Chondrocyte (in vitro differentiated cells): ENCODE measurements around the gene PDLIM1. TPM values are rescaled to one million over a fixed set of nuclear protein-coding genes. Genes with fewer than 3 reads are reported as not detected.

ENCODE experiments used
- DNase-seq: peaks from one replicate; pipeline ENCODE4 v3.0.0; 2021; ENCODE audit warnings: mixed read lengths, low spot score
- H3K27ac Mint-ChIP-seq: one replicate; pipeline ENCODE4 v1.8.0; 2021; ENCODE audit warnings: mild to moderate bottlenecking, moderate library complexity, mixed read lengths; ENCODE audit not compliant: unreplicated experiment
- H3K27me3 Mint-ChIP-seq: 2 replicates; pipeline ENCODE4 v1.8.0; 2021; ENCODE audit warnings: low read depth, mixed read lengths
- H3K36me3 Mint-ChIP-seq: 2 replicates; pipeline ENCODE4 v1.8.0; 2021; ENCODE audit warnings: low read depth, mixed read lengths
- H3K4me1 Mint-ChIP-seq: 2 replicates; pipeline ENCODE4 v1.8.0; 2021; ENCODE audit warnings: low read depth, mild to moderate bottlenecking, mixed read lengths
- H3K4me3 Mint-ChIP-seq: one replicate; pipeline ENCODE4 v1.8.0; 2021; ENCODE audit warnings: mild to moderate bottlenecking, moderate library complexity, mixed read lengths; ENCODE audit not compliant: unreplicated experiment
- H3K9me3 Mint-ChIP-seq: 2 replicates; pipeline ENCODE4 v1.8.0; 2021; ENCODE audit warnings: low read depth, mixed read lengths
- CTCF ChIP-seq: fragments of 200-600 bp; sonication (generic); IDR thresholded peaks from 2 replicates; pipeline ENCODE4 v1.5.0; 2021; ENCODE audit warnings: antibody characterized with exemption, mild to moderate bottlenecking, moderate library complexity
- total RNA-seq: library from RNA; stranded (reverse); gene quantifications from 3 replicates; pipeline ENCODE4 v1.2.1, GENCODE V29; 2021

PDLIM1 gene
- total RNA-seq, 1 donor from 2014 or later = 110 TPM

- peak overlapping the region; percentile 56 for H3K4me3 Mint-ChIP-seq
- no peak for DNase-seq
- H3K9me3 Mint-ChIP-seq = no peaks in the 10 kb centered on the region
- no peaks in the 10 kb centered on the region for H3K27me3 Mint-ChIP-seq
- TF ChIP-seq CTCF = no peak
- peaks cover 55% of the 10 kb centered on the region for H3K4me1 Mint-ChIP-seq
- H3K27ac Mint-ChIP-seq = peak overlapping the region; percentile 98
- peaks cover 10% of the 10 kb centered on the region for H3K36me3 Mint-ChIP-seq
Measured at GRCh38 chr10:95273393-95274312, 17.1 kb downstream of the PDLIM1 start.

- Mint-ChIP-seq H3K4me3 (peak overlapping the region; percentile 34), H3K27ac (peak overlapping the region; percentile 96), H3K27me3 (no peaks in the 10 kb centered on the region), H3K9me3 (no peaks in the 10 kb centered on the region), H3K4me1 (peaks cover 44% of the 10 kb centered on the region), H3K36me3 (peaks cover 20% of the 10 kb centered on the region)
- DNase-seq = no peak
- TF ChIP-seq CTCF = no peak
Measured at GRCh38 chr10:95268438-95268837, 22.4 kb downstream of the PDLIM1 start.

- no peak for DNase-seq
- Mint-ChIP-seq H3K9me3 (no peaks in the 10 kb centered on the region), H3K27ac (no peak overlapping the region), H3K4me1 (peaks cover 47% of the 10 kb centered on the region), H3K4me3 (no peak overlapping the region), H3K27me3 (no peaks in the 10 kb centered on the region), H3K36me3 (peaks cover 23% of the 10 kb centered on the region)
- TF ChIP-seq CTCF = no peak
Measured at GRCh38 chr10:95267251-95267650, 23.6 kb downstream of the PDLIM1 start.

- TF ChIP-seq CTCF = no peak
- peaks cover 23% of the 10 kb centered on the region for H3K36me3 Mint-ChIP-seq
- H3K4me3 Mint-ChIP-seq = no peak overlapping the region
- no peaks in the 10 kb centered on the region for H3K27me3 Mint-ChIP-seq
- H3K27ac Mint-ChIP-seq = peak overlapping the region; percentile 74
- no peak for DNase-seq
- peaks cover 53% of the 10 kb centered on the region for H3K4me1 Mint-ChIP-seq
- H3K9me3 Mint-ChIP-seq = no peaks in the 10 kb centered on the region
Measured at GRCh38 chr10:95266674-95267095, 24.1 kb downstream of the PDLIM1 start.

GRCh38 chr10:95265572-95265971, 25.2 kb downstream of the PDLIM1 start:
- no peaks in the 10 kb centered on the region for H3K27me3 Mint-ChIP-seq
- no peak overlapping the region for H3K4me3 Mint-ChIP-seq
- H3K9me3 Mint-ChIP-seq = no peaks in the 10 kb centered on the region
- no peak overlapping the region for H3K27ac Mint-ChIP-seq
- peaks cover 64% of the 10 kb centered on the region for H3K4me1 Mint-ChIP-seq
- DNase-seq = no peak
- peaks cover 23% of the 10 kb centered on the region for H3K36me3 Mint-ChIP-seq
- no peak for TF ChIP-seq CTCF
